Stimulated activated CD4-positive, alpha-beta T cell treated with anti-CD3 and anti-CD28 coated beads, Interleukin-2, amount 100 ng/mL, for 4 hours (primary cell): ENCODE measurements around the gene DOCK2.
"Not testable (repeated sequence)": the region's sequence is repeated elsewhere in the genome, so short reads cannot be mapped to it uniquely, and the experiment has no call there.

Experiments
- DNase-seq: peaks from one replicate; pipeline ENCODE4 v3.0.0-alpha.2; 2020; ENCODE audit warnings: low read depth

The DOCK2 gene

GRCh38 chr5:169944115-169944514, 307.0 kb downstream of the DOCK2 start:
- DNase-seq: no peak

- DNase-seq: no peak
Observed at GRCh38 chr5:169944922-169945680, 308.0 kb downstream of the DOCK2 start.

DNA sequence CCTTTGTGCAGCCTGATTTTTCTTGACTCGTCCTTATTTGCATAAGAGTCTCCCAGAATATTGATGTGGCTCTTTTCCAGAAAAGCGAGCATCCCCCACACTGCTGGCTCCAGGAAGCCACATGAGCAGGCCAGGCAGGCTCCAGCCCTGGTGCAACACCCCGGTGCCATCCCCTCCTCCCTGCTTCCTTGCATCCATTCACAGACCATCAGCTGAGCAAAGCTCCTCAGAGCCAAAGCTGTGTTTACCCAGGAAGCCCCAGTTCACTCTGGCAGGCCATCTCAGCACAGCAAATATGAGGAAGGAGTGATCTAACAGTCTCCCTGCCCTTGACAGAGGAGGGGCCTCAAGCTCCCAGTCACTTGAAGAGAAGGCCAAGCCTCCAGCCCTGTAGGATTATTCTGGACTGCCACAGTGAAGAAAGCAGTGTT, 308.8 kb downstream of the DOCK2 start:
- DNase-seq: no peak

- DNase-seq: no peak
Observed at GRCh38 chr5:169946743-169947295, 309.7 kb downstream of the DOCK2 start.

GRCh38 chr5:169950333-169950732, 313.3 kb downstream of the DOCK2 start:
- DNase-seq: no peak

- DNase-seq: not testable (repeated sequence)
Observed at GRCh38 chr5:169953196-169953595, 316.1 kb downstream of the DOCK2 start.

DNA sequence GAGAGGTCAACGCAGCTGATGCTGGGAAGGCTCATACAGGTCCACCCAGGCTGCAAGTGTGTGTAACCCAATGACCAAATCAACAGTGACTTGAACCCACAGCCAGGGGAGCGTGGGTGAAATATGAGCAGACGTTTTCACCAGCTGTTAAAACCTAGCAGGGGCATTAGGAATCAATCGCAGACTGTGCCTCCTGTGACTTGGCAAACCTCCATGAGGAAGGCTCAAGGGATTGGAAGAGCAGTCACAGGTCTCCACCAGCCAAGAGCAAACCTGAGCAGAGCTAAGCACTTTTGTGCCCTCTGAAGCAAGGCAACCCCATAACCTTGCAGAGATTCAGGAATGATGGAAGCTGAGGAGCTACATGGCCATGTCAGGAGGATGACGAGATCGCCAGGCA, 317.7 kb downstream of the DOCK2 start:
- DNase-seq: no peak

DNA sequence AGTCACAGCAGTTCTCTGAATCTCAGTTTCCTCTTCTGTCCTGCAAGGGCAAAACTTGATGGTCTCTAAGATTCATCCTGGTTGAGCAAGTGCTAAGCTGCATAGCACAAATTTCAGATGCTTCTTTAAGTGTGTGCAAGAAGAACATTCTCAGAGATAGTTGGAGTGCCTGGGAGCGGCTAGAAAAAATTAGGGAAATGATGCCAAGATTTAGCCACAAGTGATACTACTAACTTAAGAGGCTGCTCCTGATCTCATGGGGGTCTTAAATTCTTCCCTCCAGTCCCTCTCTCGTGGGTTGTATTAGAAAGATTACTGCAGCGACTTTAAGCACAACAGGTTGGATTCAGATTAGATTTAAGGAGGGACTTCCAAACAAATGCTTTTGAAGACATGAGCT, 319.1 kb downstream of the DOCK2 start:
- DNase-seq: no peak

DNA sequence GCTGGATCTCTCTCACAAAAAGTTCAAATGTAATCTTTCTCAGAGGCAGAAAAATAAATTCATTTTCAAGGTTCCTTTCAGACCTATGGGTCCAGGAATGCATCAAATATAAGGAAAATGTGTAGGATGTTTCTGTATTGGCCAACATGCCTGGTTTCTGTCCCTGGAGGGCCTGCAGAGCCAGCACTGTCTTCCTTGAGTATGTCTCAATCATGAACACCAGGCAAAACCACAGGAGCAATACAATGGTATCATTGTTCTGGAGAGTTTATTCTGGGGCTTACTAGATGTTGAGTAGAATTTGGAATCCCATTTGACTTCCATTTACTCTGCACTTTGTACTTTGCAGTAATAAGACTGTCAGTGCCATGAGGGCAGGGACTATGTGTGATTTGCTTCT, 319.7 kb downstream of the DOCK2 start:
- DNase-seq: no peak

DNA sequence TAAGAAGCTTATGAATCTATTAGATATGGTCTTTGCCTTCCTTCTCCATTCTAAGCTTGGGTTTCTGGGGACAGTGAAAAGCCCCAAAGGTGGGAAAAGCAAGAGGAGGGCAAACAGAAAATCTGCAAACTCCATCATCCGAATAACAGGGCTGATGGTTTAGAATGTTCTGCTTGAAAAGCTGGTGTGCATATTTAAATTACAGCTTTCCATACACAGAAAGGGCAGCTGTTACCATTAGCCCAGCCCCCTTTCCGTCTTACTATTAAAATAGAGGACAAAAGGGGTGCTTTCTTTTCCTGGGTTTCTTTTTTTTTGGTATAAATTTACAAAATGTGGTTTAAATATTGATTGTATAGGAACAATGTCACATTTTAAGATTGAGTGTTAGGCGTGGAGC, 321.2 kb downstream of the DOCK2 start:
- DNase-seq: no peak

- no peak for DNase-seq
Observed at GRCh38 chr5:169960659-169961058, 323.6 kb downstream of the DOCK2 start.

DNA sequence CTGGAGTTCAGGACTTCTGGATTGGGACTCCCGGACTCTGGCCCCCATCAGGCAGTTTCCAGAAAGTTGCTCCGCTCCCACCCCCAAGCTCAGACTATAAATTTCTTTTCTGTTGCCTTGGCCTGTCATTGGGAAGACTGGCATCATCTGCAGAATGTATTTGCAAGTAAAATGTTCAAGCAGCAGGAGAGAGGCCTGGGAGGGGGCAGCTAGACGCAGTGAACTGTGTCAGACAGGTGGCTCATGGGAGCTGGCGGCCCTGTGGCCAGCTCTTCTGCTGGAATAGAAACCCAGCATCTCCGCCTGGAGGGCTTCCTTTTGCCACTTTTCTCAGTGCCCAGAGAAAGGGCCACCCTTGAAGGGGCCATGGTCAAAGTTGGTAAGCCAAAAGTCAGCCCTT, 327.2 kb downstream of the DOCK2 start:
- no peak for DNase-seq

DNA sequence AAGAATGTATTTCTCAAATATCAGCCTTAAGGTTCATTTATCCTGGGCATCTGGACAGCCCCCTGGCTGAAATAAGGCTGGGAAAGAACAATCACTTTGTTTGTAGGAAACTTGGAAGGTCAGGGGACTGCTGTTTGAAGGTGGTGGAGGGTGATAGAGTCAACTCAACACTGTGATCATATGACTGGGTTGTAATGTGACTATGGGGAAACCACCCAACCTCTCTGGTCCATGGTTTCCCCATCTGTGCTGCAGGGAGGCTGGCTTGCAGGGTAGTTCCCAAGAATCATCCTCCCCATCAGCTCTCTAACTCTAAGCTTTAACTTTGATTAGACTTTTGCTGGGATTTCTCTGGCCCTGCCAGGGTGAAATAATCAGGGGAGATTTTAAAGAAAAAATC, 333.3 kb downstream of the DOCK2 start:
- DNase-seq: no peak

- DNase-seq: no peak
Observed at GRCh38 chr5:169970911-169971765, 334.1 kb downstream of the DOCK2 start.

DNA sequence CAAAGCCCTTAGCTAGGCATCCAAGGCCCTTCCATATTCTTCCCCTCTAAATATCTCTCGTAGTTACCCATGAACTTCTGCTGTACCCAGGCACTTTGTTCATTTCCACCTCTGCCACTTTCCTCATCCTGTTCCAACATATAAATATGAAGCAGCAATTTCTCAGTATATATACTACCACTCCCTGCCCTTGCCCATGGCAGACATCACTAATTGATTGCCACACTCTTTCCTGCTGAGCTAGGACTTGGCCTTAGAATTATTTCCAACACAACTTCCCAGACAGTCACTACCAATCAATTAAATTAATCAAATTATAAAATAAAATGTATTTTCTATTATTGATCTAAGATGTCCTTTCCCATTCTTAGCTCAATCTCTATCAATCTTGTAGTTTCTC, 334.7 kb downstream of the DOCK2 start:
- DNase-seq: no peak

GRCh38 chr5:169973056-169973455, 336.0 kb downstream of the DOCK2 start:
- DNase-seq: no peak

DNA sequence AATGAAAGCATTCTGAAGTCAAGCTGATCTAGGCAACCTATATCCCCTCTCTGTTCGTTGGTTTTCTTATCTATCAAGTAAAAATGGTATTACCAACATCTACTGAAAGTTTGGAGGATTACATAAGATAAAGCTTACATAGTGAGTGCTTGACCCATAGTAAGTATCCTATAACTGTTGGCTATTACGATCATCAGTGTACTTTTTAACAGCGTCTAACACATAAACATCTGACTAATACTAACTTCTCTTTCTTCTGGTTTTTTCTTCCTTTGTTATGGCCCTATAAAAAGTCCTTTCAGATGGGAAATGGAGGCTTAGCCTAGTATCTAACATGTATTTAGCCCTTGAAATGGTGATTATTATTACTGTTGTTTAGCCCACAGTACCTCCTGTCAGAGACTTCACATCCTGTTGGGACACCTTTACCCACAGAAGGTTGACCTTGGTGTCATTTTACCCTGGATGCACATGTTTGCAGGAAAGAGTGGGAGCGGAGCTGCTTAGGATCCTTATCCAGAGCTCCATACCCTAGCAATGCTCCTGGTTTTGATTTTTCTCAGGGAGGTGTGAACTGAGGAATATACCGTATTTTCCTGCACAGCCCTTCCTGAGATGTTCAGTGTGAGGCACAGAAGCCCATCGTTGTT, 337.2 kb downstream of the DOCK2 start:
- DNase-seq: no peak

DNA sequence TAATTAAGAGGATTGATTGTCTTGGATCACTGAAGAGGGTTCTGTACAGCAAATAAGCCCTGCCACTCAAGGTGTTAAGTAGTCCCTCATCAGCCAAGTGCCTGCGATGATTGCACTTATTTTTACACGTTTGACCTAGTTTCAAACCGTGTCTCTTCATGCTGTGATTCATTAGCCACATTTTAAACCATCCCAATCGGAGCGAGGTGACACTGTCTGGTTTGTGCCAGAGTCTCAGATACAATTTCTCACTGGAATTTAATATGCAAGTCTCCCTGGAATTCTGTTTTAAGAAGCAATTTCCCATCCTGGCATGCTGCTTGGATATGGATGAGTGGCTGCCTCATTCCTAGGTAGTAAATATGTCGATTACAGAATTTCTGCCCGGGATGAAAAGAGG, 341.6 kb downstream of the DOCK2 start:
- DNase-seq: no peak

DNA sequence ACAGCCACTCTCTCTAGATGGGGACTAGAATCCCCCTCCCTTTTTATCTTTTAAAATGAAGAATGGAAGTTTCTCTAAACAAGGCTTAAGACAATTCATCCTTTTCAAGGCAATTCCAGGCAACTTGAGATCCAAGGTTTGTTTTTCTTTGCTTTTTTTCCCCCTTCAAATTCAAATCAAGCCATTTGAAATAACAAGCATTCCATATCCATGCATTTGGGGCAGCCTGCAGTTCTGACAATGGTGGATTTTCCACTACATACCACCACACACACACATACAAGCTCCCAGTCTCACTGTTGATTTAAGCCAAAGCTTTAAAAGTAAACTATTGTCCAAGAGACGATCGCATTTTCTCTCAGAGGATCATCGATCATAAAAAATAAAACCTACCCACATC, 342.8 kb downstream of the DOCK2 start:
- no peak for DNase-seq

GRCh38 chr5:169980418-169981053, 343.5 kb downstream of the DOCK2 start, which contains the start of gene INSYN2B:
Gene INSYN2B, minus strand, starts transcription at chr5:169980495. Its CDS starts 96,597 bp downstream, at chr5:169883898.
- no peak for DNase-seq

GRCh38 chr5:169988206-169988605, 351.1 kb downstream of the DOCK2 start:
- DNase-seq: no peak

GRCh38 chr5:169988947-169989346, 351.9 kb downstream of the DOCK2 start:
- no peak for DNase-seq
